Right atrium auricular region (tissue), 2 donors: ENCODE data around the gene TFPI. TPM values are rescaled to one million over a fixed set of nuclear protein-coding genes. Genes with fewer than 3 reads are reported as not detected.

Experiments
- DNase-seq: peaks from one replicate; pipeline ENCODE4 v3.0.0-alpha.2; 2019; ENCODE audit warnings: low spot score
- H3K27ac ChIP-seq, 2 donors: fragments of 200-600 bp; sonication (generic); 1 replicate in 1 of 2; 2 replicates in 1 of 2; pipeline ENCODE4 v1.5.1; 2016 to 2019
- H3K27me3 ChIP-seq, 2 donors: fragments of 200-600 bp; sonication (generic); one replicate each; pipeline versions ENCODE4 v1.5.1 to v1.6.0; 2017 to 2019
- H3K36me3 ChIP-seq: fragments of 200-600 bp; sonication (generic); one replicate; pipeline ENCODE4 v1.5.1; 2016
- H3K4me1 ChIP-seq, 2 donors: fragments of 200-600 bp; sonication (generic); one replicate each; pipeline versions ENCODE4 v1.5.1 to v1.6.0; 2017 to 2019
- H3K4me3 ChIP-seq, 2 donors: fragments of 200-600 bp; sonication (generic); 1 replicate in 1 of 2; 2 replicates in 1 of 2; pipeline ENCODE4 v1.5.1; 2017 to 2019; ENCODE audit warnings: mild to moderate bottlenecking in 1 of 2, moderate library complexity in 1 of 2
- H3K9me3 ChIP-seq, 2 donors: fragments of 200-600 bp; sonication (generic); one replicate each; pipeline ENCODE4 v1.5.1; 2019
- total RNA-seq, 2 donors: library from RNA; depleted of rRNA; stranded (reverse); fragments of >200 nt; gene quantifications; one replicate each; pipeline ENCODE4 v1.1.0, GENCODE V29; 2016
- TF ChIP-seq, protein P1 (sequence below), 2 donors: fragments of 200-600 bp; sonication (generic); IDR thresholded peaks; one replicate each; pipeline ENCODE4 v1.5.1; 2019; ENCODE audit warnings: antibody characterized with exemption in 2 of 2

Gene TFPI
- total RNA-seq, 2 donors from 2014 or later, result 43.6 to 58.2 TPM

DNA sequence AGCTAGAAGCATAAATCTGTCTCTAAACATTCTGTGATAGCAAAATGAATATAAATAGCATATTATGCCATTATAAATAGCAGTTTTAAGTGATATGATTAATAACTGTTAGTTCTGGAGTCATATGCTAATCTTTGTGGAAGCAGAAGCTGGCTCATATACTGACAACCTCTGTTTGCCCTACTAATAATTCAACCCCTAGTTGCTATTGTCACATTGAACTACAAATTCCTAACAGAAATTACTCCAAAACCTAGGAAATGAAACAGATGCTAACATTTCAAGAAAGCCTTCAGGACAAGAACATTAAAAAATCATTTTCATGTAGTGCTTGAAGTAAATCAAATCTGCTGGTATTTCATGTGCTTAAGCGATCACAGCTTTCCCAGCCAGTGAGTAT lies 134.4 kb downstream of the TFPI start:
- no peak for DNase-seq
- Histone ChIP-seq H3K4me3 (no peak overlapping the region), H3K27me3 (no peaks in the 10 kb centered on the region), H3K36me3 (no peaks in the 10 kb centered on the region), H3K4me1 (peaks cover 0 to 15% of the 10 kb centered on the region in 2 donors), H3K27ac (no peak overlapping the region), H3K9me3 (no peaks in the 10 kb centered on the region)
- TF ChIP-seq, protein P1, sequence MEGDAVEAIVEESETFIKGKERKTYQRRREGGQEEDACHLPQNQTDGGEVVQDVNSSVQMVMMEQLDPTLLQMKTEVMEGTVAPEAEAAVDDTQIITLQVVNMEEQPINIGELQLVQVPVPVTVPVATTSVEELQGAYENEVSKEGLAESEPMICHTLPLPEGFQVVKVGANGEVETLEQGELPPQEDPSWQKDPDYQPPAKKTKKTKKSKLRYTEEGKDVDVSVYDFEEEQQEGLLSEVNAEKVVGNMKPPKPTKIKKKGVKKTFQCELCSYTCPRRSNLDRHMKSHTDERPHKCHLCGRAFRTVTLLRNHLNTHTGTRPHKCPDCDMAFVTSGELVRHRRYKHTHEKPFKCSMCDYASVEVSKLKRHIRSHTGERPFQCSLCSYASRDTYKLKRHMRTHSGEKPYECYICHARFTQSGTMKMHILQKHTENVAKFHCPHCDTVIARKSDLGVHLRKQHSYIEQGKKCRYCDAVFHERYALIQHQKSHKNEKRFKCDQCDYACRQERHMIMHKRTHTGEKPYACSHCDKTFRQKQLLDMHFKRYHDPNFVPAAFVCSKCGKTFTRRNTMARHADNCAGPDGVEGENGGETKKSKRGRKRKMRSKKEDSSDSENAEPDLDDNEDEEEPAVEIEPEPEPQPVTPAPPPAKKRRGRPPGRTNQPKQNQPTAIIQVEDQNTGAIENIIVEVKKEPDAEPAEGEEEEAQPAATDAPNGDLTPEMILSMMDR (IDR thresholded peaks at IDR 0.05), result no peak

GRCh38 chr2:187415449-187415848 lies 138.8 kb downstream of the TFPI start:
- H3K27me3 ChIP-seq, result no peaks in the 10 kb centered on the region
- no peak overlapping the region for H3K4me3 ChIP-seq
- peaks cover 0 to 9% of the 10 kb centered on the region in 2 donors for H3K9me3 ChIP-seq
- TF ChIP-seq, protein P1 (IDR thresholded peaks at IDR 0.05), result no peak
- peaks cover 0 to 6% of the 10 kb centered on the region in 2 donors for H3K4me1 ChIP-seq
- no peak for DNase-seq
- no peaks in the 10 kb centered on the region for H3K36me3 ChIP-seq
- H3K27ac ChIP-seq, result no peak overlapping the region

Other genes starting within 250 kb of the TFPI start
- gene CALCRL, start 106.2 kb downstream of the TFPI start, total RNA-seq, result 10 to 100 TPM; 30.6 to 44.3 TPM